SK-N-SH (cell line): ENCODE data around the gene CD2AP. TPM values are rescaled to one million over a fixed set of nuclear protein-coding genes. Genes with fewer than 3 reads are reported as not detected.

ENCODE experiments used
- CTCF ChIA-PET: fragments of 300-600, 350-600 bp; formaldehyde crosslinking; extraction: SDS; loops from one replicate; lab custom pipeline; 2021; lab: Yijun Ruan, JAX
- POLR2A ChIA-PET: fragments of 350-600 bp; sonication (Branson Sonifier 250); formaldehyde crosslinking; extraction: SDS; loops from one replicate; lab custom pipeline; 2020; ENCODE audit warnings: antibody characterized with exemption, inconsistent platforms; lab: Yijun Ruan, JAX
- DNase-seq: peaks from one replicate; pipeline ENCODE4 v3.0.0; 2012
- H2AFZ ChIP-seq: fragments of 200-600 bp; sonication (generic); 2 replicates; pipeline ENCODE4 v1.8.1; 2016; ENCODE audit warnings: antibody characterized with exemption, mild to moderate bottlenecking, low read depth
- H3F3A ChIP-seq: fragments of 200-600 bp; sonication (generic); replicated peaks from 2 replicates; pipeline ENCODE3; 2016; ENCODE audit warnings: antibody characterized with exemption, mild to moderate bottlenecking; ENCODE audit not compliant: insufficient read depth
- H3K27ac ChIP-seq, 2 experiments: fragments of 200-500 bp in 1 of 2; fragments of 200-600 bp in 1 of 2; sonication (Bioruptor generic) in 1 of 2; sonication (generic), shearing (Covaris generic) in 1 of 2; 2 replicates each; pipeline versions ENCODE4 v1.5.1 to v1.6.1; 2014 to 2016; ENCODE audit warnings: low read depth in 2 of 2, inconsistent platforms in 1 of 2, low read length in 1 of 2, mild to moderate bottlenecking in 1 of 2, mixed read lengths in 1 of 2
- H3K27me3 ChIP-seq: fragments of 200-600 bp; sonication (generic), shearing (Covaris generic); 2 replicates; pipeline ENCODE4 v1.6.1; 2016; ENCODE audit warnings: mixed run types; ENCODE audit not compliant: insufficient read depth
- H3K36me3 ChIP-seq, 2 experiments: fragments of 200-500 bp in 1 of 2; fragments of 200-600 bp in 1 of 2; sonication (Bioruptor generic) in 1 of 2; sonication (generic) in 1 of 2; replicated peaks in 1 of 2; 2 replicates each; pipeline versions ENCODE3 to v1.5.1; 2014 to 2016; ENCODE audit warnings: low read length in 1 of 2, mild to moderate bottlenecking in 1 of 2; ENCODE audit not compliant: insufficient read depth in 2 of 2, control insufficient read depth in 1 of 2
- H3K4me1 ChIP-seq, 2 experiments: fragments of 200-500 bp in 1 of 2; fragments of 200-600 bp in 1 of 2; sonication (Bioruptor generic) in 1 of 2; sonication (generic), shearing (Covaris generic) in 1 of 2; 2 replicates each; pipeline versions ENCODE4 v1.5.1 to v1.6.1; 2014 to 2016; ENCODE audit warnings: low read depth in 1 of 2, low read length in 1 of 2, mixed run types in 1 of 2; ENCODE audit not compliant: insufficient read depth in 2 of 2, control insufficient read depth in 1 of 2
- H3K4me2 ChIP-seq: fragments of 200-600 bp; sonication (generic), shearing (Covaris generic); 2 replicates; pipeline ENCODE4 v1.6.1; 2017; ENCODE audit warnings: mixed run types
- H3K4me3 ChIP-seq, 2 experiments: fragments of 200-500 bp in 1 of 2; fragments of 200-600 bp in 1 of 2; sonication (Bioruptor generic) in 1 of 2; sonication (generic), shearing (Covaris generic) in 1 of 2; 2 replicates each; pipeline versions ENCODE4 v1.5.1 to v1.8.1; 2014 to 2016; ENCODE audit warnings: low read depth in 2 of 2, inconsistent platforms in 1 of 2, low read length in 1 of 2, mild to moderate bottlenecking in 1 of 2, mixed read lengths in 1 of 2, moderate library complexity in 1 of 2
- H3K79me2 ChIP-seq: fragments of 200-600 bp; sonication (generic); 2 replicates; pipeline ENCODE4 v1.8.1; 2017; ENCODE audit warnings: mild to moderate bottlenecking; ENCODE audit not compliant: insufficient read depth
- H3K9ac ChIP-seq: fragments of 200-600 bp; sonication (generic); 2 replicates; pipeline ENCODE4 v1.6.1; 2017; ENCODE audit warnings: mixed run types
- H3K9me2 ChIP-seq: fragments of 200-600 bp; sonication (generic); 2 replicates; pipeline ENCODE4 v1.6.1; 2017; ENCODE audit warnings: mixed run types
- H3K9me3 ChIP-seq: fragments of 200-600 bp; sonication (generic); 2 replicates; pipeline ENCODE4 v1.6.1; 2017; ENCODE audit warnings: mixed run types, mild to moderate bottlenecking, moderate library complexity
- H4K20me1 ChIP-seq: fragments of 200-600 bp; sonication (generic); 2 replicates; pipeline ENCODE4 v1.6.1; 2017; ENCODE audit warnings: mild to moderate bottlenecking, mixed run types; ENCODE audit not compliant: insufficient read depth
- CHD2 ChIP-seq: fragments of 150-350 bp; IDR thresholded peaks from 2 replicates; pipeline ENCODE4 v1.6.1; 2018; ENCODE audit warnings: low read length; ENCODE audit not compliant: partially characterized antibody
- EP300 ChIP-seq, 2 experiments: IDR thresholded peaks; 2 replicates each; pipeline versions ENCODE4 v1.4.0 to v1.6.1; 2012; ENCODE audit warnings: borderline replicate concordance in 1 of 2, low read depth in 1 of 2, low read length in 1 of 2
- EZH2phosphoT487 ChIP-seq: fragments of 200-600 bp; sonication (generic); IDR thresholded peaks from 2 replicates; pipeline ENCODE4 v1.6.1; 2017; ENCODE audit warnings: low read depth, mixed run types, mild to moderate bottlenecking, antibody characterized with exemption, moderate library complexity, borderline replicate concordance
- FOSL2 ChIP-seq: IDR thresholded peaks from 2 replicates; pipeline ENCODE4 v1.4.0; 2012; ENCODE audit warnings: low read depth, mild to moderate bottlenecking, moderate library complexity, borderline replicate concordance
- FOXJ3 ChIP-seq: sonication (generic); formaldehyde crosslinking; IDR thresholded peaks from 2 replicates; pipeline ENCODE4 v1.5.1; 2020; ENCODE audit warnings: mild to moderate bottlenecking, missing genetic modification reagents
- GABPA ChIP-seq: IDR thresholded peaks from 2 replicates; pipeline ENCODE4 v1.4.0; 2012; ENCODE audit warnings: low read depth, mild to moderate bottlenecking
- JUND ChIP-seq: IDR thresholded peaks from 2 replicates; pipeline ENCODE4 v1.4.0; 2012
- MEF2A ChIP-seq: IDR thresholded peaks from 2 replicates; pipeline ENCODE4 v1.4.0; 2012; ENCODE audit warnings: low read depth, borderline replicate concordance
- NRF1 ChIP-seq: IDR thresholded peaks from 2 replicates; pipeline ENCODE4 v1.6.1; 2012; ENCODE audit warnings: low read depth, mild to moderate bottlenecking, low read length
- PBX3 ChIP-seq: IDR thresholded peaks from 2 replicates; pipeline ENCODE4; 2012
- POLR2AphosphoS5 ChIP-seq: IDR thresholded peaks from 2 replicates; pipeline ENCODE4 v1.6.1; 2012; ENCODE audit warnings: low read depth, low read length
- RAD21 ChIP-seq: IDR thresholded peaks from 2 replicates; pipeline ENCODE4 v1.6.1; 2012; ENCODE audit warnings: mild to moderate bottlenecking, low read length
- REST ChIP-seq: IDR thresholded peaks from 2 replicates; pipeline ENCODE4 v1.6.1; 2012; ENCODE audit warnings: mild to moderate bottlenecking, low read depth, low read length, moderate library complexity
- RXRA ChIP-seq: IDR thresholded peaks from 2 replicates; pipeline ENCODE4 v1.4.0; 2012; ENCODE audit warnings: low read depth, mild to moderate bottlenecking, borderline replicate concordance
- SIN3A ChIP-seq: IDR thresholded peaks from 2 replicates; pipeline ENCODE4 v1.6.1; 2012; ENCODE audit warnings: low read depth, mild to moderate bottlenecking, low read length, moderate library complexity, borderline replicate concordance
- SMC3 ChIP-seq: IDR thresholded peaks from 2 replicates; pipeline ENCODE4 v1.6.1; 2012; ENCODE audit warnings: low read depth, low read length, improper control_type of control experiment
- TEAD4 ChIP-seq: IDR thresholded peaks from 2 replicates; pipeline ENCODE4 v1.4.0; 2012; ENCODE audit warnings: mild to moderate bottlenecking, borderline replicate concordance; ENCODE audit not compliant: insufficient read depth
- USF1 ChIP-seq: IDR thresholded peaks from 2 replicates; pipeline ENCODE4 v1.4.0; 2012; ENCODE audit warnings: low read depth, borderline replicate concordance
- USF2 ChIP-seq: fragments of 150-350 bp; IDR thresholded peaks from 2 replicates; pipeline ENCODE4 v1.6.1; 2017; ENCODE audit warnings: antibody characterized with exemption, low read length, low read depth, borderline replicate concordance
- WGBS: methylation state at CpG from one replicate; pipeline ENCODE4 v1.1.6; 2017; ENCODE audit warnings: low lambda C conversion rate; 5-methylcytosine and 5-hydroxymethylcytosine counted together
- polyA plus RNA-seq, 3 experiments: library from polyadenylated mRNA; depleted of rRNA; stranded (reverse); fragments of >200 nt; gene quantifications; 2 replicates each; pipeline ENCODE4 v1.2.3, GENCODE V29; 2012

Gene CD2AP
- polyA plus RNA-seq, 1 of the 3 experiments (the other 2 are of a cell fraction) = 1.6 TPM

- DNase-seq = no peak
These were observed 14.8 kb downstream of the CD2AP start for GRCh38 chr6:47492355-47492754.

More at GRCh38 chr6:47492355-47492754, 14.8 kb downstream of the CD2AP start:
- TF ChIP-seq PBX3 (no peak), SMC3 (no peak), RAD21 (no peak), POLR2AphosphoS5 (no peak), EZH2phosphoT487 (no peak), USF1 (no peak), FOSL2 (no peak), FOXJ3 (CRISPR knock-in tag) (no peak), SIN3A (no peak), CHD2 (no peak), GABPA (no peak), NRF1 (no peak), JUND (no peak), REST (no peak), USF2 (no peak), MEF2A (no peak), EP300 (IDR thresholded peaks at IDR 0.05; ENCODE audit: borderline replicate concordance in 1 of 2, low read depth in 1 of 2, low read length in 1 of 2) (no peak), RXRA (no peak), TEAD4 (no peak)
- Histone ChIP-seq H3K9me2 (no peaks in the 10 kb centered on the region), H3F3A (peaks cover 4% of the 10 kb centered on the region), H3K4me1 (no peaks in the 10 kb centered on the region), H3K9ac (no peak overlapping the region), H3K4me2 (no peak overlapping the region), H3K27ac (no peak overlapping the region), H3K79me2 (peaks cover 92% of the 10 kb centered on the region), H3K4me3 (no peak overlapping the region), H4K20me1 (peaks cover 23% of the 10 kb centered on the region), H3K9me3 (no peaks in the 10 kb centered on the region), H3K36me3 (no peaks in the 10 kb centered on the region), H3K27me3 (no peaks in the 10 kb centered on the region), H2AFZ (no peak overlapping the region)
- POLR2A ChIA-PET = no interaction called here
- 94% methylated on average over 2 of the region's 2 CpGs for WGBS
- CTCF ChIA-PET = no interaction called here
